ENCODE measurements around the gene LONRF3.
"Not testable (repeated sequence)": the region's sequence is repeated elsewhere in the genome, so short reads cannot be mapped to it uniquely, and the experiment has no call there.

GRCh38 chrX:119027960-119028732 is 53.7 kb downstream of the LONRF3 start:
- TF ChIP-seq CTCF, POLR2AphosphoS5 (IDR thresholded peaks at IDR 0.05): not testable (repeated sequence)
